HCT116 (cell line): Measurements from ENCODE around the gene KRT86.
A peak's percentile ranks its signal among the peaks of the same experiment; 100 is the strongest.

Experiments
- CTCF ChIP-seq, 3 experiments: fragments of 200-600 bp in 1 of 3; sonication (generic) in 1 of 3; IDR thresholded peaks in 2 of 3; conservative IDR thresholded peaks in 1 of 3; 2 replicates each; pipeline ENCODE4 v1.5.1; 2012 to 2017; ENCODE audit warnings: low read depth in 2 of 3, low read length in 2 of 3, antibody characterized with exemption in 1 of 3, borderline replicate concordance in 1 of 3, control low read depth in 1 of 3, mild to moderate bottlenecking in 1 of 3, mixed read lengths in 1 of 3, mixed run types in 1 of 3, moderate library complexity in 1 of 3; ENCODE audit not compliant: insufficient read depth in 1 of 3
- EZH2phosphoT487 ChIP-seq: fragments of 200-600 bp; IDR thresholded peaks from 2 replicates; pipeline ENCODE4 v1.6.1; 2018; ENCODE audit warnings: antibody characterized with exemption, borderline replicate concordance

GRCh38 chr12:52319097-52319496, 44.7 kb downstream of the KRT86 start:
- TF ChIP-seq EZH2phosphoT487 = no peak
- TF ChIP-seq CTCF (IDR thresholded peaks at IDR 0.05 in 2 of 3, conservative IDR thresholded peaks at IDR 0.05 in 1 of 3; ENCODE audit: borderline replicate concordance in 1 of 3, insufficient read depth in 1 of 3, low read depth in 2 of 3, low read length in 2 of 3) = peak; percentile 11 to 42 (median 18); a peak in 2 of 6 replicates
